Measurements from ENCODE around the gene GALNT18.

Gene GALNT18

DNA sequence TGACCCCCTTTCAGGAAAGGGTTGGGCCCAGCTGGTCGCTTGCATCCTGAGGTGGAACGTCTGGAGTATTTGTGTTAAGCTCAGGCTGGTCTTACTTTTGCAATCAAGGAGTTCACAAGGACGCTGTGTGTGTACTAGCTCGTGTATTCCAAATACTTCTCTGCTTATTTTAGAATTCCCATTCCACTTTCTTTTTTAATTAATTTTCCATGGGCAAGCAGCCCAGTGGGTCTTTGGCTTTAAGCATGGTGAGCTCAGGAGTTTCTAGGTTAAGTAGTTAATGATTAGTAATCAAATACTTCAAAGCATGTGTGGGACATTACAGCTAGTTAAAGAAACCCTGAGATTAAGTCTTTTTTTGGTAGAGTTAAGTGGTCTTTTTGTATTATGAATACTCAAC is 337.3 kb downstream of the GALNT18 start:
- H3K36me3 Mint-ChIP-seq (ENCODE audit: low read depth): no peaks in the 10 kb centered on the region
- H3K27ac Mint-ChIP-seq: no peak overlapping the region

DNA sequence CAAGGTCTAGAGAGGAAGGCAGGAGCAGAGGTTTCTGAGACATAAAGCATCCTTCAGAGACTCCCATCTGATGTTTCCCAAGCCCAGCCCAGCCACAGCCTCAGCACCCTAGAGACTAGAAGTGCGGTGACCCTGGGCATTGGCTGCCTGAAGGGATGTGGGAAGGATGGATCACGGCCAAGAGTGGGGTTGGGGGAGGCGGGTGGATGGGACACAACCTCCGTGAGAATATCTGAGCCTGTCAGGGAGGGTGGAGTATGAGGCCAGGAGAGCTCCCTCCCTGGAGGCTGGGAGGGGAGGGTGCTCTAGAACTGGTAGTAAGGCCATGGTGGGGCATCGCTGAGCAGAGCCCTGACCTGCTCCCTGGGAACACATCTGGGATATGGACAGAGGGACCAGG is 340.2 kb downstream of the GALNT18 start:
- Mint-ChIP-seq H3K36me3 (ENCODE audit: low read depth) (no peaks in the 10 kb centered on the region), H3K4me1 (ENCODE audit: low read depth) (peaks cover 3% of the 10 kb centered on the region), H3K9me3 (no peaks in the 10 kb centered on the region), H3K4me3 (no peak overlapping the region), H3K27ac (no peak overlapping the region), H3K27me3 (ENCODE audit: low read depth) (no peaks in the 10 kb centered on the region)
- no peak for DNase-seq (ENCODE audit: low spot score)

More for the DNA sequence above, 337.3 kb downstream of the GALNT18 start:
- peaks cover 3% of the 10 kb centered on the region for H3K4me1 Mint-ChIP-seq (ENCODE audit: low read depth)
- DNase-seq (ENCODE audit: low spot score): no peak
- peaks cover 4% of the 10 kb centered on the region for H3K27me3 Mint-ChIP-seq (ENCODE audit: low read depth)
- H3K9me3 Mint-ChIP-seq: no peaks in the 10 kb centered on the region
- H3K4me3 Mint-ChIP-seq: no peak overlapping the region

DNA sequence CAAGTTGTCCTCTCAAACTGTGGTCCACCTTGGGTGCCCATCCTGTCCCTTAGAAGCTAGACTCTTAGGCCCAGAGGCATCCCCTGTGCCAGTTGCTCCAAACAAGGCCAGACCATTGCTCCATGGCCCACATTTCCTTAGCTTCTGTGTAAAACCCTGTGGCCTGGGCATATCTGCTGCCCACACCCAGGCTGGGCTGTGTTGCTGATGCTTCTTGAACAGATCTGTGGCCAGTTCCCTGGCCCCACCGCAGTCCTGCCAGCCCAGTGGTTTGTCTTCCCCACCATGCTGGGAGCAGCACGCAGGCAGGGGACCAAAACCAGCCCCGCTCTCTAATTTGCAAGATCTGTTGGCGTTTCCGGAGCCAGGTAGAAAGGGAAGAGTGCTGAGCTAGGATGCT is 341.0 kb downstream of the GALNT18 start:
- Mint-ChIP-seq H3K9me3 (no peaks in the 10 kb centered on the region), H3K4me1 (ENCODE audit: low read depth) (peaks cover 3% of the 10 kb centered on the region), H3K36me3 (ENCODE audit: low read depth) (no peaks in the 10 kb centered on the region), H3K27ac (no peak overlapping the region), H3K27me3 (ENCODE audit: low read depth) (peaks cover 3% of the 10 kb centered on the region), H3K4me3 (no peak overlapping the region)
- no peak for DNase-seq (ENCODE audit: low spot score)

DNA sequence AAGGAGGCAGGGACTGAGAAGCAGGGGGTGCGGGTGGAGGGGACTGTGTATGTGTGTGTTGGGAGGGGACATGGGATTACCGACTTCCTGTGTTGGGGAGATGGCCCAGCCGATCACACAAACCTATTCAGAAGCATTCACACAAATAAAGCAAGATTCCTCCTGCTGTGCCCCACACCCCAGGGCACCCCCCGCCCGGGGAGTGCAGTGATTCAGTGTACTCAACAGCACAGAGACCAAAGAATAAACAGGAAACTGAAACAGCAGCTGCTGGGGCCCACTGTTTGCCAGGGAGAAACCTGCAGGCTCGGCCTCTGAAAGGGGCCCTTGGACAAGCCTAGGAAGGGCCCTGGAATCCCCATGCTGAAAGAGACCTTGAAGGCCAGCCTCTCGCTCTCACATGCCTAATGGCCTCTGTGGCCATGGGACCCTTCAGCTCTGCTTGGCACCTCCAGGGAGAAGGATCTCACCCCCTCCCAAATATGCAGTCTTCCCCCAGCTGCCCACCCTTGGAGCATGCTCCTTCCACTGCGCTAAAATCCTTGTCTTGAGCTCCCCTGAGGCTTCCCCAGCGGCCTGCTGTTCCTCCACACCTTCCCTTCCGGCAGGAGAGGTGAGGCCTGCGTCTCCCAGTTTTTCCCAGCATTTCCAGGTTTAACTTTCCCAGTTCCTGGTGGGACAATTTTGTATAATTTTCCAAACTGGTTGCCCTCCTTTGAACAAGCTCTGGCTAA is 341.7 kb downstream of the GALNT18 start:
- no peak for DNase-seq (ENCODE audit: low spot score)
- Mint-ChIP-seq H3K36me3 (ENCODE audit: low read depth) (no peaks in the 10 kb centered on the region), H3K27me3 (ENCODE audit: low read depth) (peaks cover 3% of the 10 kb centered on the region), H3K27ac (no peak overlapping the region), H3K4me3 (no peak overlapping the region), H3K4me1 (ENCODE audit: low read depth) (peaks cover 3% of the 10 kb centered on the region), H3K9me3 (no peaks in the 10 kb centered on the region)

DNA sequence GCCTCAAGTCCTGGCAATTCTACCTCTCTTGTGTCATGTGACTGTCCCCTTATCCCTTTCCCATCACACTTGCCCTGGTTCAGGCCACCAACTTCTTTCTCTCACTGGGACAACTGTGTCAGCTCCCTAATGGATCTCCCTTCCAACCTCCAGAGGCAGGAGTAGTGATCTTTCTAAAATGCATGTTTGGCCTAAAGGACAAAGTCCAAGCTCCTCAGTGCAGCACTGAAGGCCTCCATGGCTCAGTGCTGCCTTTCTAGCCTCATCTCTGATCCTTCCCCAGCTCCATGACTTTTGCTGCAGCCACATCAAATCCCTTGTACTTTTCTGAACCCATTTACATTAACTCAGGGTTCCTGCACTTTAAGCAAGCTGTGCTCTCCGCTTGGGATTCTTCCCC is 349.6 kb downstream of the GALNT18 start:
- no peak for DNase-seq (ENCODE audit: low spot score)
- no peaks in the 10 kb centered on the region for H3K36me3 Mint-ChIP-seq (ENCODE audit: low read depth)
- peaks cover 3% of the 10 kb centered on the region for H3K27me3 Mint-ChIP-seq (ENCODE audit: low read depth)

DNA sequence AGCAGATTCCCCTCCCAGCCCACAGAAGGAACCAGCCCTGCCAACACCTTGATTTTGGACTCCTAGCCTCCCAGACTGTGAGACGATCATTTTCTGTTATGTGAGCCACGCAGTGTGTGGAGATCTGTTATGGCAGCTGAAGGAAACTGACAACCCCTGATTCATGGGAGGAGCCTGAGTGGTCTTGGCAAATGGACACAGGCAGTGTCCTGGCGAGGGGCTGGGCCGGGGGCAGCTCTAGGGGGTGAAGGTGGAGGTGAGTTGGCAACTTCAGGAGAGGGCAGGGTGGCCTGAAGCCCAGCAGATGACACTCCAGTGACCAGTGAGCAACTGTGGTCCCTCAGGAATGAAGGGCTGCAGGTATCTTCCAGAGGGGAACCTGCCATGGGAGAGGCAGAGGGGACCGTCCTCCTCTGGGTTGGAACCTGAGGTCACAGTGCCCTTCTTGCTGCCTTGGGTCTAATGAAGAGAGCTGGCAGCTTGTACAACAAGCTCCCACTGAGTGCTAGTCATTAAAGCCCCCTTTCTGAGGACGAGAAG is 351.5 kb downstream of the GALNT18 start:
- Mint-ChIP-seq H3K27ac (no peak overlapping the region), H3K27me3 (ENCODE audit: low read depth) (no peaks in the 10 kb centered on the region)

More for the DNA sequence above, 349.6 kb downstream of the GALNT18 start:
- H3K9me3 Mint-ChIP-seq: no peaks in the 10 kb centered on the region
- no peak overlapping the region for H3K4me3 Mint-ChIP-seq
- no peak overlapping the region for H3K27ac Mint-ChIP-seq
- no peaks in the 10 kb centered on the region for H3K4me1 Mint-ChIP-seq (ENCODE audit: low read depth)

DNA sequence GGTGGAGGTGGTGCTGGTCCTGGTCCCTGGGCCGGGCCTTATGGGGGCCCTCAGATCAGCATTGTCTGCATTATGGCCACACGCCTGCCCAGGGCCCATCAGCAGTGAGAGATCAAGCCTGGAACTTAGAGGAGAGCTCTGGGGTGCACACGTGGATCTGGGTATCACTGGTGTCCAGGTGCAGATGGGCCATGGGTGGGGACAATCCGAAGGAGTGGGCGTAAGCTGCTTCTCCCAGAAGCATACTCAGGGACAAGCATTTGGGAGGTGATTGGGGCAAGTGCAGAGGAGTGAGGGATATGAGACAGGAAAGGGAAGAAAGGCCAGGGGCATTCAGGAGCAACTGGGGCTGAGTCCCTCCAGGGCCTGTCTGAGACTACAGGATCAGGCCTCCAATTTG is 353.1 kb downstream of the GALNT18 start:
- Mint-ChIP-seq H3K36me3 (ENCODE audit: low read depth) (no peaks in the 10 kb centered on the region), H3K4me1 (ENCODE audit: low read depth) (no peaks in the 10 kb centered on the region), H3K27ac (no peak overlapping the region), H3K9me3 (no peaks in the 10 kb centered on the region), H3K27me3 (ENCODE audit: low read depth) (no peaks in the 10 kb centered on the region), H3K4me3 (no peak overlapping the region)
- no peak for DNase-seq (ENCODE audit: low spot score)

More for the DNA sequence above, 351.5 kb downstream of the GALNT18 start:
- Mint-ChIP-seq H3K4me3 (no peak overlapping the region), H3K36me3 (ENCODE audit: low read depth) (no peaks in the 10 kb centered on the region), H3K9me3 (no peaks in the 10 kb centered on the region), H3K4me1 (ENCODE audit: low read depth) (no peaks in the 10 kb centered on the region)
- DNase-seq (ENCODE audit: low spot score): no peak

DNA sequence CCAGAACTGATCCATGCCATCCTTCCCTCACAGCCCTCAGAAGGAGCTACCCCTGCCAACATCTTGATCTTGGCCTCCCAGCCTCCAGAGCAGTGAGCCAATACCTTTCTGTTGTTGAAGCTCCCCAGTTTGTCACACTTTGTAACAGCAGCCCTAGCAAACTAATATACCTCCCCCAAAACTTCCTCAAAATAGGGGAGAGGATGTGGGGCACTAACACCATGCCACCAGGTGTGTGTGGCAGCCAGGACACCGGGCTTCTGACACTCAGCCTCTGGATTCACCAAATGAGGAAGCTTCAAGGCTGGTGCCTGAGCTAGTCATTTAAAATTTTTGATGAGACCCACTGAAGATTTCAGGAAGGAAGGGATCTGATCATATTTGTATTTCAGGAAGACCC is 353.7 kb downstream of the GALNT18 start:
- DNase-seq (ENCODE audit: low spot score): no peak
- no peaks in the 10 kb centered on the region for H3K36me3 Mint-ChIP-seq (ENCODE audit: low read depth)
- H3K27me3 Mint-ChIP-seq (ENCODE audit: low read depth): no peaks in the 10 kb centered on the region
- H3K4me3 Mint-ChIP-seq: no peak overlapping the region
- no peak overlapping the region for H3K27ac Mint-ChIP-seq
- no peaks in the 10 kb centered on the region for H3K4me1 Mint-ChIP-seq (ENCODE audit: low read depth)
- H3K9me3 Mint-ChIP-seq: no peaks in the 10 kb centered on the region

DNA sequence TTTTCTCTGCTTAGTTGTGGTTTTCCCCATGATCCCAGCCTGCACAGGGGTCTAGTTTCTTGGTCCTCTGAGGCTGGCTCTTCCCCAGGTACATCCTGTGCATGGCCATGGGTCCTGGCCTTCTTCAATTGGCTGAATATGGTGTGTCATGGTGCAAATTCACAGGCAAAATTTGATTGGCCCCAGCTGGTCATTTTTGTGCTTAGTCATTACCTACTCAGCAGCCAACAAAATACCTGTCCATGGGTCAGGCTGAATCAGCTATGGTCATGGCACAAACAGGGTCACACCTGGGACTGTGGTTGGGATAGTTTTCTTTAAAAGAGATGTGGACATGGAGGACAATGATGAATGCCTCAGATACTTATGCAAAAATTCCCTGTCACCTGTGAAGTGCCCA is 354.5 kb downstream of the GALNT18 start:
- Mint-ChIP-seq H3K4me1 (ENCODE audit: low read depth) (no peaks in the 10 kb centered on the region), H3K4me3 (no peak overlapping the region), H3K27me3 (ENCODE audit: low read depth) (no peaks in the 10 kb centered on the region), H3K36me3 (ENCODE audit: low read depth) (no peaks in the 10 kb centered on the region), H3K9me3 (no peaks in the 10 kb centered on the region), H3K27ac (no peak overlapping the region)
- no peak for DNase-seq (ENCODE audit: low spot score)

DNA sequence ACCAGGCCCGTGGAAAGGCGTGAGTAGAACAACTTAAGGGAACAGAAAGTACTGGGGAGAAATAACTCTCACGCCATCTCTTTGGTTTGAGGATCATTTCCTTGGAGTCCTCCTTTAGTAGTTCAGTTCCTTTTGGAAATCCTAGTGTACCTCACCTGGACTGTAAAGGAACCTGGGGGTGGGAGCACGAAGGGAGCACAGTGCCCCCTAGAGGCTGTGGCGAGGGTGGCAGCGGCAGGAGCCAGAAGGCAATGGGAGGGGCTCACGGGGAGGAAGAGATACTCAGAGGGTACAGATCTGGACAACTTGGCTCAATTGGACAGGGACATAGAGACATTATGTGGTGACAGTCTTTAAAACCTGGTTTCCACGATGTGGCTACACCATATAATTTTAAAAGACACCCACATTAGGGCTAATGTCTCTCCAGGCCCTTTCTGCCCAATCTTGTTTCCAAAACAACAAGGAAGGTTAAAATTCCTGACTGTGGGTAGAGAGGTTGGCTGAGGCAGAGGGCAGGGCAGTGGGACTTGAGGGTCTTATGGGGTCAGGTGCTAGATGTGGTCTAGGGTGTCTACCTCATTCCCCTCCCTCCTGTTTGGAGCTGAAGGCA is 355.7 kb downstream of the GALNT18 start:
- Mint-ChIP-seq H3K4me1 (ENCODE audit: low read depth) (no peaks in the 10 kb centered on the region), H3K4me3 (no peak overlapping the region), H3K36me3 (ENCODE audit: low read depth) (no peaks in the 10 kb centered on the region), H3K27ac (no peak overlapping the region), H3K27me3 (ENCODE audit: low read depth) (no peaks in the 10 kb centered on the region), H3K9me3 (no peaks in the 10 kb centered on the region)
- peak; percentile 27 for DNase-seq (ENCODE audit: low spot score)

DNA sequence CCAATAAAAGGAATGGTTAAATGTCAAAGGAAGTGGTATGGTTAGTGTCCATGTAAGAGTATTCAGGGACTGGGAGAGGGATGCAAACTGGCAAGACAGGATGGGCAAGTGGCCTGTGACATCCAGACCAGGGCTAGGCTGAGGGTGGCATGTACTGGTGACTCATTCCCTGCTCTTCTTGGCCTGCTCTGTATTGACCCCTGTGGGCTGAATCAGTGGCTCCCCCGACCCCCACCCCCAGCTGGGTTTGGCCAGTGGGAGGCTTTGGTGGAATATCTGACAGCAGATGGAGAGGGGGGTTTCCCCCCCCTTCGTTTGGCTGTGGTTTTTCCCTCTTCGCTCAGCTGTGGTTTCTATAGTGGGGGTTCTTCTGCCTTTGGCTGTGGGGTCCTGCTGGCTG is 356.5 kb downstream of the GALNT18 start:
- Mint-ChIP-seq H3K4me3 (no peak overlapping the region), H3K27me3 (ENCODE audit: low read depth) (no peaks in the 10 kb centered on the region), H3K4me1 (ENCODE audit: low read depth) (no peaks in the 10 kb centered on the region), H3K36me3 (ENCODE audit: low read depth) (no peaks in the 10 kb centered on the region), H3K27ac (no peak overlapping the region), H3K9me3 (no peaks in the 10 kb centered on the region)
- DNase-seq (ENCODE audit: low spot score): no peak

DNA sequence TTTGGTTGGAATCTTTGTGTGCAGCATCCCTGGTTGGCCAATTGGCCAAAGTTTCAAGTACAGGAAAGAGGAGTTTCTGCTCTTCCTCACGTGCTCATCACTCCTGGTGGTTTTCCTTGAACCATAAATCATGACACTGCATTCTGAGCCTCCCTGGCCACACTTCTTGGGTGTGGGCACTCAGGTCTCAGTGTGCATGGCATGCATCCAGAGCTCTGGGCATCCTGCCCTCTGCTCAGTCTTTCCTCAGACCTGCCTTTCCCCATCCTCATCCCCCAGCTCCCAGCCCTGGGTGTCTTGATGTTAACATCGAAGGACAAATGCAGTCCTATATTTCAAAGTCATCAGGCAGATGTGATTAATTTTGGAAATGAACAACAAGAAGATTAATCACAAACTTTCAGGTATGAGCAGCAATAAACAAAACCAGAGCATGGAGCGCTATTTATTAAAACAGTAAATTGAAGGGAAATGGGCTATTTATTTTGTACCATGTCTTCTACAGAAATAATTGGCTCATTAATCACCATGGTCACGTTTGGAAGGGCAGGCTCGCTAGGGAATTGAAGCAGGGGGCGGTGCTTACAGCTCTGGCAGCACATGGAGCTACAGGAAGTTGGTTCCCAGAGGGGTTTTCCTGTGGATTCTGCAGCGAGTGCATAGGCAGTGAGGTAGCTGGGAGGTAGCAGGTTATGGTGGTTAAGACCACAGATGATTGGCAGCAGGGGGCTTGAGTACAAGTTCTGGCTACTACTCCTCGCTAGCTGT is 358.4 kb downstream of the GALNT18 start:
- no peak overlapping the region for H3K27ac Mint-ChIP-seq
- H3K36me3 Mint-ChIP-seq (ENCODE audit: low read depth): no peaks in the 10 kb centered on the region
- H3K27me3 Mint-ChIP-seq (ENCODE audit: low read depth): no peaks in the 10 kb centered on the region
- H3K4me3 Mint-ChIP-seq: no peak overlapping the region
- no peak for DNase-seq (ENCODE audit: low spot score)
- no peaks in the 10 kb centered on the region for H3K9me3 Mint-ChIP-seq
- no peaks in the 10 kb centered on the region for H3K4me1 Mint-ChIP-seq (ENCODE audit: low read depth)

DNA sequence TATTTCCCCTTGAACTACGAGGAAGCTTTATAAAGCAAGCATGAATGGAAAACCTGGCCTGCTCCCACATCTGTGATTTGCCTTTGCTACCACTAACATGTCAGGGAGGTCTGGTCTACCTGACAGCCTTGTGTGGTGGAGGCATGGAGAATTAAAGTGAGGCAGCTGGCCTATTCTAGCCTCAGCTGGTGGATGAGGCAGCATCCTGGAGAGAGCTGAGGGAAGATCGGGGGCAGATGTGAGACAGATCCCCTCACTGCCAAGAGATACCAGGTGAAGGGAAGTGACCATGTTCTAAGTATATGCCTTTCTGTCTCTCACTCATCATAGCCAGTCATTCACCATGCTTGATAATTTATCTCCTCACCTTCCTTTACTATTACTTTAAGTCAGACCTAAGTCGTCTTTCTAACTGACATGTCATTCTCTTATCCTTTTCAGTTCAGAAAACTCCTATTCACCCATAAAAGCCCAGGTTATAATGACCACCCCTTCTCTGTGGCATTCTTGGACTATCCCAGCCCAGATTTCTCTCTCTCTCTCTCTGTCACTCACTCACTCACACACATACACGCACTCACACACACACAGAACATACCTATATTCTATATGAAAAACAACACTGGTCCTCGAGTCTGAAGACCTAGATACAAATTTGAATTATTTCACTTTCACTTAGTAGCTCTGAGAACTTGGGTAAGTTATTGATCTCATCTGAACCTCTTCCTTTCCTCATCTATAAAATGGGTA is 359.5 kb downstream of the GALNT18 start:
- Mint-ChIP-seq H3K27ac (no peak overlapping the region), H3K9me3 (no peaks in the 10 kb centered on the region), H3K36me3 (ENCODE audit: low read depth) (no peaks in the 10 kb centered on the region), H3K4me1 (ENCODE audit: low read depth) (no peaks in the 10 kb centered on the region), H3K27me3 (ENCODE audit: low read depth) (peaks cover under 1% of the 10 kb centered on the region), H3K4me3 (no peak overlapping the region)
- DNase-seq (ENCODE audit: low spot score): no peak
